GM21390 (cell line): ENCODE measurements around the gene CAPN15.
"Not testable (repeated sequence)": the region's sequence is repeated elsewhere in the genome, so short reads cannot be mapped to it uniquely, and the experiment has no call there.

Source experiments
- ATAC-seq: cut with Tn5 transposase; IDR thresholded peaks from one replicate; pipeline ENCODE4 v1.9.1; 2021; ENCODE audit not compliant: unreplicated experiment

CAPN15 gene

GRCh38 chr16:505479-506245, 21.9 kb upstream of the CAPN15 start:
- ATAC-seq, result no peak

- no peak for ATAC-seq
These were observed 21.3 kb upstream of the CAPN15 start for GRCh38 chr16:506246-506546.

GRCh38 chr16:507527-507926, 20.0 kb upstream of the CAPN15 start:
- ATAC-seq, result not testable (repeated sequence)

- no peak for ATAC-seq
These were observed 19.5 kb upstream of the CAPN15 start for GRCh38 chr16:507996-508395.

GRCh38 chr16:508884-509736, 18.4 kb upstream of the CAPN15 start:
- no peak for ATAC-seq

GRCh38 chr16:510066-510825, 17.3 kb upstream of the CAPN15 start:
- ATAC-seq, result no peak

GRCh38 chr16:512802-513201, 14.7 kb upstream of the CAPN15 start:
- no peak for ATAC-seq

GRCh38 chr16:513950-514349, 13.6 kb upstream of the CAPN15 start:
- ATAC-seq, result no peak

GRCh38 chr16:515175-515938, 12.2 kb upstream of the CAPN15 start:
- ATAC-seq, result no peak

- ATAC-seq, result no peak
These were observed 11.6 kb upstream of the CAPN15 start for GRCh38 chr16:515939-516226.

- ATAC-seq, result no peak
These were observed 11.2 kb upstream of the CAPN15 start for GRCh38 chr16:516301-516700.

- ATAC-seq, result no peak
These were observed 8.7 kb upstream of the CAPN15 start for GRCh38 chr16:518858-519257.

- ATAC-seq, result no peak
These were observed 8.1 kb upstream of the CAPN15 start for GRCh38 chr16:519425-519824.

GRCh38 chr16:519841-520687, 7.4 kb upstream of the CAPN15 start:
- no peak for ATAC-seq

GRCh38 chr16:520847-521246, 6.7 kb upstream of the CAPN15 start:
- no peak for ATAC-seq

GRCh38 chr16:521381-522210, 5.9 kb upstream of the CAPN15 start:
- ATAC-seq, result no peak

GRCh38 chr16:522320-523096, 5.0 kb upstream of the CAPN15 start:
- ATAC-seq, result no peak

GRCh38 chr16:523097-523741, 4.3 kb upstream of the CAPN15 start:
- no peak for ATAC-seq
